Measurements from ENCODE around the gene CC2D2B.
"Not testable (repeated sequence)": the region's sequence is repeated elsewhere in the genome, so short reads cannot be mapped to it uniquely, and the experiment has no call there.

The CC2D2B gene

GRCh38 chr10:96017191-96017687, 109.5 kb downstream of the CC2D2B start:
- peak; percentile 13 for DNase-seq (ENCODE audit: low read depth, low spot score)

- no peak for DNase-seq (ENCODE audit: low read depth, low spot score)
These were observed 113.6 kb downstream of the CC2D2B start for GRCh38 chr10:96021332-96021731.

GRCh38 chr10:96022739-96023138, 115.0 kb downstream of the CC2D2B start:
- no peak for DNase-seq (ENCODE audit: low read depth, low spot score)

GRCh38 chr10:96023168-96023567, 115.4 kb downstream of the CC2D2B start:
- no peak for DNase-seq (ENCODE audit: low read depth, low spot score)

- no peak for DNase-seq (ENCODE audit: low read depth, low spot score)
These were observed 117.8 kb downstream of the CC2D2B start for GRCh38 chr10:96025566-96025965.

GRCh38 chr10:96034625-96035024, 126.8 kb downstream of the CC2D2B start:
- no peak for DNase-seq (ENCODE audit: low read depth, low spot score)

GRCh38 chr10:96038476-96039387, 131.0 kb downstream of the CC2D2B start:
- no peak for DNase-seq (ENCODE audit: low read depth, low spot score)

GRCh38 chr10:96041146-96041545, 133.4 kb downstream of the CC2D2B start:
- DNase-seq (ENCODE audit: low read depth, low spot score) = no peak

GRCh38 chr10:96043033-96043892, 135.5 kb downstream of the CC2D2B start, which contains the start of gene CCNJ:
Gene CCNJ, plus strand, starts transcription at chr10:96043583. Its CDS starts 811 bp downstream, at chr10:96044394.
- peak; percentile 53 for DNase-seq (ENCODE audit: low read depth, low spot score)

GRCh38 chr10:96043893-96044715, 136.3 kb downstream of the CC2D2B start:
- DNase-seq (ENCODE audit: low read depth, low spot score) = peak; percentile 19

GRCh38 chr10:96044736-96045135, 137.0 kb downstream of the CC2D2B start:
- DNase-seq (ENCODE audit: low read depth, low spot score) = no peak

GRCh38 chr10:96046546-96046945, 138.8 kb downstream of the CC2D2B start:
- no peak for DNase-seq (ENCODE audit: low read depth, low spot score)

- DNase-seq (ENCODE audit: low read depth, low spot score) = no peak
These were observed 139.4 kb downstream of the CC2D2B start for GRCh38 chr10:96047004-96047649.

- not testable (repeated sequence) for DNase-seq (ENCODE audit: low read depth, low spot score)
These were observed 140.2 kb downstream of the CC2D2B start for GRCh38 chr10:96047925-96048324.

- no peak for DNase-seq (ENCODE audit: low read depth, low spot score)
These were observed 141.6 kb downstream of the CC2D2B start for GRCh38 chr10:96049340-96049739.

GRCh38 chr10:96053985-96054384, 146.2 kb downstream of the CC2D2B start:
- DNase-seq (ENCODE audit: low read depth, low spot score) = no peak

GRCh38 chr10:96056787-96057186, 149.0 kb downstream of the CC2D2B start:
- no peak for DNase-seq (ENCODE audit: low read depth, low spot score)

GRCh38 chr10:96061232-96061631, 153.5 kb downstream of the CC2D2B start:
- DNase-seq (ENCODE audit: low read depth, low spot score) = no peak

GRCh38 chr10:96072674-96073073, 164.9 kb downstream of the CC2D2B start:
- no peak for DNase-seq (ENCODE audit: low read depth, low spot score)

GRCh38 chr10:96073722-96074121, 165.9 kb downstream of the CC2D2B start:
- no peak for DNase-seq (ENCODE audit: low read depth, low spot score)

- no peak for DNase-seq (ENCODE audit: low read depth, low spot score)
These were observed 167.0 kb downstream of the CC2D2B start for GRCh38 chr10:96074776-96075175.

All from activated CD4-positive, CD25-positive, alpha-beta regulatory T cell treated with anti-CD3 and anti-CD28 coated beads, Interleukin-2, amount 50 U/mL, for 16 hours (primary cell).